H9 (cell line): Measurements from ENCODE around the gene KIF16B. TPM values are rescaled to one million over a fixed set of nuclear protein-coding genes. Genes with fewer than 3 reads are reported as not detected.

Experiments used
- DNase-seq: peaks from one replicate; pipeline ENCODE4 v3.0.0-alpha.2; 2017
- H2AFZ ChIP-seq: one replicate; pipeline ENCODE4 v1.6.1; 2013; ENCODE audit warnings: mild to moderate bottlenecking, low read length, control low read depth, moderate library complexity
- H2AK5ac ChIP-seq: 2 replicates; pipeline ENCODE4 v1.6.1; 2013; ENCODE audit warnings: low read length, control low read depth, mixed read lengths; ENCODE audit not compliant: insufficient read length
- H2BK120ac ChIP-seq: one replicate; pipeline ENCODE4 v1.6.1; 2013; ENCODE audit warnings: low read depth, mild to moderate bottlenecking, low read length, control low read depth, inconsistent platforms; ENCODE audit not compliant: poor library complexity, severe bottlenecking
- H2BK12ac ChIP-seq: 2 replicates; pipeline ENCODE4 v1.6.1; 2013; ENCODE audit warnings: low read length, control low read depth, mixed read lengths, low read depth; ENCODE audit not compliant: insufficient read length
- H2BK15ac ChIP-seq: 2 replicates; pipeline ENCODE4 v1.6.1; 2013; ENCODE audit warnings: low read depth, low read length, control low read depth
- H2BK20ac ChIP-seq: one replicate; pipeline ENCODE4 v1.6.1; 2013; ENCODE audit warnings: low read depth, mild to moderate bottlenecking, low read length, control low read depth, inconsistent platforms; ENCODE audit not compliant: poor library complexity, severe bottlenecking
- H2BK5ac ChIP-seq: 2 replicates; pipeline ENCODE4 v1.6.1; 2013; ENCODE audit warnings: low read length, control low read depth, mixed read lengths; ENCODE audit not compliant: insufficient read length
- H3K14ac ChIP-seq: 2 replicates; pipeline ENCODE4 v1.6.1; 2013; ENCODE audit warnings: low read length, control low read depth; ENCODE audit not compliant: insufficient read depth
- H3K18ac ChIP-seq: 2 replicates; pipeline ENCODE4 v1.6.1; 2013; ENCODE audit warnings: low read depth, mild to moderate bottlenecking, mixed read lengths, low read length, control low read depth; ENCODE audit not compliant: insufficient read length
- H3K23ac ChIP-seq: 2 replicates; pipeline ENCODE4 v1.6.1; 2013; ENCODE audit warnings: low read length, control low read depth, mixed read lengths, low read depth; ENCODE audit not compliant: insufficient read length
- H3K23me2 ChIP-seq: 2 replicates; pipeline ENCODE4 v1.6.1; 2013; ENCODE audit warnings: low read depth, mild to moderate bottlenecking, mixed read lengths, low read length, control low read depth; ENCODE audit not compliant: insufficient read length, poor library complexity, severe bottlenecking
- H3K27ac ChIP-seq: 2 replicates; pipeline ENCODE4 v1.5.1; 2013; ENCODE audit warnings: low read length, control low read depth, mixed read lengths, low read depth; ENCODE audit not compliant: insufficient read length
- H3K27me3 ChIP-seq: 2 replicates; pipeline ENCODE4 v1.6.1; 2013; ENCODE audit warnings: low read length, control low read depth, inconsistent platforms; ENCODE audit not compliant: insufficient read depth
- H3K4ac ChIP-seq: 2 replicates; pipeline ENCODE4 v1.6.1; 2013; ENCODE audit warnings: low read depth, mild to moderate bottlenecking, control low read depth, inconsistent platforms, low read length, moderate library complexity
- H3K4me1 ChIP-seq: 2 replicates; pipeline ENCODE4 v1.6.1; 2013; ENCODE audit warnings: low read length, control low read depth, inconsistent platforms; ENCODE audit not compliant: insufficient read depth
- H3K4me2 ChIP-seq: 2 replicates; pipeline ENCODE4 v1.6.1; 2013; ENCODE audit warnings: low read length, control low read depth, mixed read lengths; ENCODE audit not compliant: insufficient read length, insufficient read depth
- H3K56ac ChIP-seq: 2 replicates; pipeline ENCODE4 v1.6.1; 2013; ENCODE audit warnings: low read depth, mild to moderate bottlenecking, mixed read lengths, low read length, control low read depth; ENCODE audit not compliant: insufficient read length
- H3K79me1 ChIP-seq: 2 replicates; pipeline ENCODE4 v1.6.1; 2013; ENCODE audit warnings: low read depth, mild to moderate bottlenecking, moderate library complexity, low read length, control low read depth, inconsistent platforms; ENCODE audit not compliant: insufficient read depth, poor library complexity, severe bottlenecking
- H3K79me2 ChIP-seq: 2 replicates; pipeline ENCODE4 v1.6.1; 2013; ENCODE audit warnings: low read length, control low read depth, inconsistent platforms; ENCODE audit not compliant: insufficient read depth
- H3K9ac ChIP-seq: 2 replicates; pipeline ENCODE4 v1.6.1; 2013; ENCODE audit warnings: low read length, control low read depth, mixed read lengths; ENCODE audit not compliant: insufficient read length; ENCODE audit errors: extremely low read depth
- H3K9me3 ChIP-seq: one replicate; pipeline ENCODE4 v1.6.1; 2013; ENCODE audit warnings: low read depth, low read length, inconsistent platforms; ENCODE audit not compliant: control insufficient read depth
- H3T11ph ChIP-seq: one replicate; pipeline ENCODE4 v1.6.1; 2013; ENCODE audit warnings: mild to moderate bottlenecking, low read length, control low read depth, inconsistent platforms
- H4K20me1 ChIP-seq: one replicate; pipeline ENCODE4 v1.6.1; 2013; ENCODE audit not compliant: control insufficient read depth, insufficient read length, insufficient read depth
- H4K5ac ChIP-seq: 2 replicates; pipeline ENCODE4 v1.6.1; 2013; ENCODE audit warnings: low read depth, mild to moderate bottlenecking, mixed read lengths, low read length, control low read depth; ENCODE audit not compliant: insufficient read length
- H4K8ac ChIP-seq: replicated peaks from 2 replicates; pipeline ENCODE4 v1.6.1; 2013; ENCODE audit warnings: low read length, control low read depth, mixed read lengths, low read depth; ENCODE audit not compliant: insufficient read length
- H4K91ac ChIP-seq: 2 replicates; pipeline ENCODE4 v1.6.1; 2013; ENCODE audit warnings: low read depth, mild to moderate bottlenecking, moderate library complexity, mixed read lengths, low read length, control low read depth; ENCODE audit not compliant: insufficient read length
- H3K27ac Mint-ChIP-seq, 3 experiments: 2 replicates in 2 of 3; 3 replicates in 1 of 3; pipeline ENCODE4 v1.8.0; 2020 to 2021; ENCODE audit warnings: mixed read lengths in 3 of 3, mild to moderate bottlenecking in 1 of 3, moderate library complexity in 1 of 3
- H3K27me3 Mint-ChIP-seq: 2 replicates; pipeline ENCODE4 v1.8.0; 2021; ENCODE audit warnings: low read depth, mild to moderate bottlenecking, moderate library complexity, mixed read lengths
- H3K36me3 Mint-ChIP-seq, 3 experiments: 2 replicates in 2 of 3; 3 replicates in 1 of 3; pipeline ENCODE4 v1.8.0; 2020 to 2021; ENCODE audit warnings: low read depth in 3 of 3, mixed read lengths in 3 of 3; ENCODE audit not compliant: insufficient read depth in 1 of 3
- H3K4me1 Mint-ChIP-seq, 2 experiments: 2 replicates each; pipeline ENCODE4 v1.8.0; 2020; ENCODE audit warnings: mixed read lengths in 2 of 2
- H3K4me3 Mint-ChIP-seq, 2 experiments: 2 replicates in 1 of 2; 3 replicates in 1 of 2; pipeline ENCODE4 v1.8.0; 2020 to 2021; ENCODE audit warnings: mild to moderate bottlenecking in 2 of 2, mixed read lengths in 2 of 2, moderate library complexity in 1 of 2
- H3K9me3 Mint-ChIP-seq, 2 experiments: 2 replicates in 1 of 2; 3 replicates in 1 of 2; pipeline ENCODE4 v1.8.0; 2020; ENCODE audit warnings: mild to moderate bottlenecking in 2 of 2, mixed read lengths in 2 of 2, moderate library complexity in 1 of 2
- CTCF ChIP-seq: fragments of 200-600 bp; sonication (generic); conservative IDR thresholded peaks from 3 replicates; pipeline ENCODE4 v1.8.0; 2021; ENCODE audit warnings: antibody characterized with exemption, mild to moderate bottlenecking
- WGBS: extraction: QIAGEN DNeasy Blood & Tissue Kit; methylation state at CpG from one replicate; pipeline ENCODE4 v1.1.7; 2013; ENCODE audit warnings: missing lambda C conversion rate, low lambda C conversion rate, mixed read lengths; ENCODE audit not compliant: insufficient read length; ENCODE audit errors: extremely low coverage; 5-methylcytosine and 5-hydroxymethylcytosine counted together
- total RNA-seq: library from RNA; stranded (reverse); gene quantifications from 2 replicates; pipeline ENCODE4 v1.2.1, GENCODE V29; 2021

The KIF16B gene
- total RNA-seq, 1 experiment from 2014 or later, result 7.4 TPM

GRCh38 chr20:16273812-16274555 lies 299.3 kb downstream of the KIF16B start:
- no peak overlapping the region for H3K18ac ChIP-seq
- no peak overlapping the region for H4K8ac ChIP-seq
- H2BK12ac ChIP-seq, result no peak overlapping the region
- H3K9ac ChIP-seq, result no peak overlapping the region
- H3K79me1 ChIP-seq, result no peaks in the 10 kb centered on the region
- H3K27ac ChIP-seq, result no peak overlapping the region
- H3K4ac ChIP-seq, result no peak overlapping the region
- Mint-ChIP-seq H3K27ac (no peak overlapping the region), H3K27me3 (no peaks in the 10 kb centered on the region), H3K4me3 (no peak overlapping the region), H3K4me1 (peaks cover 10 to 11% of the 10 kb centered on the region in 2 experiments), H3K9me3 (no peaks in the 10 kb centered on the region), H3K36me3 (no peaks in the 10 kb centered on the region; a peak in 1 of 7 replicates)
- no peak for DNase-seq
- no peak for TF ChIP-seq CTCF
- no peak overlapping the region for H2AFZ ChIP-seq
- H3K4me1 ChIP-seq, result no peaks in the 10 kb centered on the region
- no peak overlapping the region for H2BK15ac ChIP-seq
- no peak overlapping the region for H2BK5ac ChIP-seq
- no peak overlapping the region for H3T11ph ChIP-seq
- no CpG with 5 or more reads among the region's 4 CpGs for WGBS
- no peaks in the 10 kb centered on the region for H3K9me3 ChIP-seq
- no peaks in the 10 kb centered on the region for H3K79me2 ChIP-seq
- H4K91ac ChIP-seq, result no peak overlapping the region
- no peak overlapping the region for H3K56ac ChIP-seq
- H2BK20ac ChIP-seq, result no peak overlapping the region
- H3K4me2 ChIP-seq, result no peak overlapping the region
- no peak overlapping the region for H3K14ac ChIP-seq
- no peaks in the 10 kb centered on the region for H3K27me3 ChIP-seq
- no peak overlapping the region for H2AK5ac ChIP-seq
- H2BK120ac ChIP-seq, result no peak overlapping the region
- H3K23ac ChIP-seq, result no peak overlapping the region
- H4K20me1 ChIP-seq, result no peaks in the 10 kb centered on the region
- no peaks in the 10 kb centered on the region for H3K23me2 ChIP-seq
- no peak overlapping the region for H4K5ac ChIP-seq
